Endothelial cell of umbilical vein (primary cell): Measurements from ENCODE around the gene IL22RA2.

Source experiments
- CTCF ChIP-seq, 2 donors: IDR thresholded peaks; 1 replicate in 1 of 2; 2 replicates in 1 of 2; pipeline ENCODE4 v1.5.1; 2011; ENCODE audit warnings: low read length in 2 of 2, mild to moderate bottlenecking in 2 of 2, moderate library complexity in 2 of 2, control low read depth in 1 of 2, inconsistent platforms in 1 of 2, low read depth in 1 of 2; ENCODE audit not compliant: insufficient read depth in 1 of 2; ENCODE audit errors: extremely low read depth in 1 of 2
- EZH2 ChIP-seq: IDR thresholded peaks from 2 replicates; pipeline ENCODE4 v1.6.1; 2012; ENCODE audit warnings: borderline replicate concordance, low read depth, mild to moderate bottlenecking, moderate library complexity, low read length, inconsistent platforms; ENCODE audit not compliant: severe bottlenecking
- FOS ChIP-seq: IDR thresholded peaks from 2 replicates; pipeline ENCODE4 v1.6.1; 2011; ENCODE audit warnings: mild to moderate bottlenecking, low read length, moderate library complexity, borderline replicate concordance; ENCODE audit not compliant: insufficient read depth
- GATA2 ChIP-seq: IDR thresholded peaks from 2 replicates; pipeline ENCODE4 v1.7.0; 2011; ENCODE audit warnings: low read depth, mild to moderate bottlenecking, moderate library complexity, mixed read lengths, low read length; ENCODE audit not compliant: insufficient read length, insufficient read depth
- JUN ChIP-seq: IDR thresholded peaks from 2 replicates; pipeline ENCODE4 v1.6.1; 2011; ENCODE audit warnings: borderline replicate concordance, low read depth; ENCODE audit not compliant: insufficient read length, insufficient read depth
- MYC ChIP-seq: IDR thresholded peaks from one replicate; pipeline ENCODE4 v1.6.1; 2011; ENCODE audit warnings: mild to moderate bottlenecking, low read depth, low read length
- POLR2A ChIP-seq: IDR thresholded peaks from 2 replicates; pipeline ENCODE4 v1.6.1; 2012; ENCODE audit warnings: low read depth, mild to moderate bottlenecking, control low read depth, low read length
- POLR2AphosphoS5 ChIP-seq: IDR thresholded peaks from 2 replicates; pipeline ENCODE4 v1.6.1; 2012; ENCODE audit warnings: low read depth, mild to moderate bottlenecking, control low read depth, low read length, moderate library complexity; ENCODE audit not compliant: insufficient read depth
- TF ChIP-seq, protein P1 (sequence below): IDR thresholded peaks from 2 replicates; pipeline ENCODE4 v1.6.1; 2011; ENCODE audit not compliant: insufficient read depth, insufficient read length

DNA sequence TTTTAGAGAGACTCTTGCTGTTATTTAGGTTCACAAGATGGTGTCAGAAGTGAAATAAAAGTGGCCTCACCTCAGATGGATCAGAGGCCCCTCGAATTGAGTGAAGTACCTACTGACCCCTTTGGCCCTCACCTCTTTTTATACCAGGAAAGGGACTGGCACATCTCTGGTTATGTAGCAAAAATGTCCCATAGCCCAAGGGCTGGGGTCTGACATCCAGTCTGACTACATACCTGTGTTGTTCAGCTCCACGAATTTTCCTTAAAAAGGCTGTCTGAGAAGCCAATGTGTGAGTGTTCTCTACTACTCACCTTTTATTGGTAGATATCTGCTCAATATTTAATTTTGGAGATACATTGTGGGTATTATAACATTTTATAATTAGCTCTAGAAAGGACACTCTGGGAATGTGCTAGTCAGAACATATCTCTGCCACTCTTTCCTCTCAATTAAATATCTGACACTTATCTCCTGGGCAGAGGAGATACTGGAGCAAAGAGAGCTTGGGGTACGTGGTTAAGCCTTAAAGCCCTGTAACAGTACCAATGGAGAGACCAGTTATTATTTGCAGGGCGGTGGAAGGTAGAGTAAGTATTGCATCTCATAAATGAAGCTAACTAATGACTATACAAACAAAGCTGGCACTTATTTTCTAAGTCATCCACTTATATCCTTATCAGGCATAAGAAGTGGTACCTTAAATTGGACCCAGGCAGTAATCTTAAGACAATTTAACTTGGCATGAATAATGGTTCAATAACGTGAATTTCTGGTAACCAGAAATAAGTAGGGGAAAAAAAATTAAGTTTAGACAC is 20.0 kb upstream of the IL22RA2 start:
- TF ChIP-seq CTCF (IDR thresholded peaks at IDR 0.05; ENCODE audit: extremely low read depth in 1 of 2, insufficient read depth in 1 of 2, low read depth in 1 of 2, low read length in 2 of 2) (no peak), POLR2AphosphoS5 (no peak), POLR2A (no peak), EZH2 (no peak), MYC (no peak), JUN (no peak), GATA2 (no peak), FOS (no peak)
- TF ChIP-seq, protein P1, sequence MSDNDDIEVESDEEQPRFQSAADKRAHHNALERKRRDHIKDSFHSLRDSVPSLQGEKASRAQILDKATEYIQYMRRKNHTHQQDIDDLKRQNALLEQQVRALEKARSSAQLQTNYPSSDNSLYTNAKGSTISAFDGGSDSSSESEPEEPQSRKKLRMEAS: no peak
